ENCODE data around the gene INPP5A. TPM values are rescaled to one million over a fixed set of nuclear protein-coding genes. Genes with fewer than 3 reads are reported as not detected.

INPP5A gene
- total RNA-seq, 1 donor from 2014 or later: 36.4 TPM

- Mint-ChIP-seq H3K27ac (ENCODE audit: unreplicated experiment) (no peak overlapping the region), H3K36me3 (ENCODE audit: unreplicated experiment) (peaks cover 3% of the 10 kb centered on the region), H3K27me3 (ENCODE audit: unreplicated experiment) (no peaks in the 10 kb centered on the region), H3K9me3 (ENCODE audit: unreplicated experiment) (no peaks in the 10 kb centered on the region), H3K4me3 (ENCODE audit: unreplicated experiment) (no peak overlapping the region), H3K4me1 (ENCODE audit: unreplicated experiment) (peaks cover 36% of the 10 kb centered on the region)
- DNase-seq (ENCODE audit: extremely low spot score, unreplicated experiment): no peak
- TF ChIP-seq CTCF (IDR thresholded peaks at IDR 0.05): no peak
Observed at GRCh38 chr10:132544744-132545658, 7.4 kb downstream of the INPP5A start.

- TF ChIP-seq CTCF (IDR thresholded peaks at IDR 0.05): no peak
- Mint-ChIP-seq H3K36me3 (ENCODE audit: unreplicated experiment) (peaks cover 3% of the 10 kb centered on the region), H3K4me1 (ENCODE audit: unreplicated experiment) (peaks cover 28% of the 10 kb centered on the region), H3K27me3 (ENCODE audit: unreplicated experiment) (no peaks in the 10 kb centered on the region), H3K27ac (ENCODE audit: unreplicated experiment) (no peak overlapping the region), H3K4me3 (ENCODE audit: unreplicated experiment) (no peak overlapping the region), H3K9me3 (ENCODE audit: unreplicated experiment) (no peaks in the 10 kb centered on the region)
- no peak for DNase-seq (ENCODE audit: extremely low spot score, unreplicated experiment)
Observed at GRCh38 chr10:132545659-132546367, 8.2 kb downstream of the INPP5A start.

GRCh38 chr10:132546567-132547420, 9.2 kb downstream of the INPP5A start:
- no peaks in the 10 kb centered on the region for H3K27me3 Mint-ChIP-seq (ENCODE audit: unreplicated experiment)
- no peak overlapping the region for H3K4me3 Mint-ChIP-seq (ENCODE audit: unreplicated experiment)
- no peak for DNase-seq (ENCODE audit: extremely low spot score, unreplicated experiment)
- peaks cover 3% of the 10 kb centered on the region for H3K36me3 Mint-ChIP-seq (ENCODE audit: unreplicated experiment)
- no peak for TF ChIP-seq CTCF (IDR thresholded peaks at IDR 0.05)
- no peaks in the 10 kb centered on the region for H3K9me3 Mint-ChIP-seq (ENCODE audit: unreplicated experiment)
- no peak overlapping the region for H3K27ac Mint-ChIP-seq (ENCODE audit: unreplicated experiment)
- peaks cover 18% of the 10 kb centered on the region for H3K4me1 Mint-ChIP-seq (ENCODE audit: unreplicated experiment)

- H3K36me3 Mint-ChIP-seq (ENCODE audit: unreplicated experiment): peaks cover 3% of the 10 kb centered on the region
- H3K4me3 Mint-ChIP-seq (ENCODE audit: unreplicated experiment): no peak overlapping the region
- DNase-seq (ENCODE audit: extremely low spot score, unreplicated experiment): no peak
- no peaks in the 10 kb centered on the region for H3K27me3 Mint-ChIP-seq (ENCODE audit: unreplicated experiment)
- no peak overlapping the region for H3K27ac Mint-ChIP-seq (ENCODE audit: unreplicated experiment)
- H3K9me3 Mint-ChIP-seq (ENCODE audit: unreplicated experiment): no peaks in the 10 kb centered on the region
- TF ChIP-seq CTCF (IDR thresholded peaks at IDR 0.05): no peak
- peaks cover 12% of the 10 kb centered on the region for H3K4me1 Mint-ChIP-seq (ENCODE audit: unreplicated experiment)
Observed at GRCh38 chr10:132547421-132547861, 9.9 kb downstream of the INPP5A start.

All from osteocyte (in vitro differentiated cells).